Activated T-cell treated with anti-CD3 and anti-CD28 coated beads, Interleukin-2, amount 50 U/mL, for 48 hours (primary cell): Measurements from ENCODE around the gene VAT1L.

Source experiments
- DNase-seq, 2 experiments: peaks; one replicate each; pipeline ENCODE4 v3.0.0-alpha.2; 2020

Gene VAT1L

DNA sequence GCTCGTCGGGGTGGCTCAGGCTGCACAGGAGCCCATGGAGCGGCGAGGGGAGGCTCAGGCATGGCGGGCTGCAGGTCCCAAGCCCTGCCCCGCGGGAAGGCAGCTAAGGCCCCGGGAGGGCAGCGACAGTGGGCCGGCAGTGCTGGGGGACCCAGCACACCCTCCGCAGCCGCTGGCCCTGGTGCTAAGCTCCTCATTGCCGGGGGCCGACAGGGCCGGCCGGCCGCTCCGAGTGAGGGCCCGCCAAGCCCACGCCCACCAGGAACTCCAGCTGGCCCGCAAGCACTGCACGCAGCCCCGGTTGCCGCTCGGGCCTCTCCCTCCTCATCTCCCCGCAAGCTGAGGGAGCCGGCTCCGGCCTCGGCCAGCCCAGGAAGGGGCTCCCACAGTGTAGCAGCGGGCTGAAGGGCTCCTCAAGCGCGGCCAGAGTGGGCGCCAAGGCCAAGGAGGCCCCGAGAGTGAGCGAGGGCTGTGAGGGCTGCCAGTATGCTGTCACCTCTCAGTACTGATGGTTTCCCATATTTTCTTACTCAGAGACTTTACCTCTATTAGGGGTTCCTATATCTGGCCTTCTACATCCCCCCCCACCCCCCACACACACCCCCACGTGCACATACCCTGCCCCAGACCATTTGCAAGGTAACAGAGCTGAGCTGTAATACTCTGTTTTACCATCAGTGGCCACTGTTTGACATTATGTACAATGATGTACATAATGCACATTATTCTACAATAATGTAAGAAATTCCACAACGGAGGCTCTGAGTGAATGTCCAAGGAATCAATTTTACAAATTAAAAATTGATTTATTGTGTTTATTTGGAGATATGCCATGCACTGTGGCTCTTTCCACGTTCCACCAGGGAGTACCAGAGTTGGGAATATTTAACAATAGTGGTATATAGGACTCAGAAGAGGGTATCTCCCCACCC, 3.7 kb upstream of the VAT1L start:
- no peak for DNase-seq

DNA sequence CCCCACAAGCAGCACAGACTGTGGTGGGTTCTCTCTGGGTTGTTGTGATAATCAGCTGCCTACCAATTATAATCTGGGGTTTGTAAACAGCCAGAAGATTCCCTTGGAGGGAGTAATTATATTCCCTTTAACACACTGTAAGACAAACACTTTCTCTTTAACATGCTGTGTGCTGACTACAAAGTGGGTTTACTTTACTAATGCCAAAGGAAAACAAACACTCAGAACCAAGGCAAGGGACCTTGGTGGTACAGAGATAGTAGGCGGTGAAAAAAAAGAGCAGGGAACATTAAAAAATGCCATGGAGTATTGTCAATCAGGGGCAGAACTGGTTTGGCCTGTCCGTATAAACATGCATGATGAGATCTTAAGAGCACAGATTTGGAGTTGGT, 3.0 kb upstream of the VAT1L start:
- no peak for DNase-seq

DNA sequence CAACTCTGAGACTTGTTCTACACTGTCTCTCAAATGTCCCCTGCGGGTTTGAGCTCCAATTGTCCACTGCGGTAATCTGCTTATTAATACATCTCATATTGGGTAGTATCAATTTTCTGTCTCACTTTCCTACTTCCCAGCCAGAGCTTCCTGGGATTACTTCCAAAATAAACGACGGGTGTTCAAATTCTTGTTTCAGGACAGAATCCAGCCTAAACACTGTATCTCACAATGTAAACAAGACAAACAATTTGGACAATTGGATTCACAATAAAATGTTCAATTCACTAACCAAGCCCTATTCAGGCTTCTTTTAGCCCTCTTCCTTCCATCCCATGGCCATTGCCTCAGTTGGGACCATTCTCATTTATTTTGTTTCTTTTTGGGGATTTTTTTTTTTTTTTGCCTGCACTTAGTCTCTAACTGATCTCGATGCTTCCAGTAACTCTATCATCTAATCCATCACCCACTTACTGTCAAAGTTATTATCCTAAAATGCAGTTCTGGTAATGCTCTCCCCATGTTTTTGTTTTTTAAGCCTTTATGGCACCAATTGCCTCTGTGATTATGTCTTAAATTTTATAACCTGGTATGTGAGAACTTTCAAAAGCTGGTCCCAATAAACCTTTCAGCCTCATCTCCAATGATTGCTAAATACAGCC, 2.0 kb upstream of the VAT1L start:
- DNase-seq: no peak

DNA sequence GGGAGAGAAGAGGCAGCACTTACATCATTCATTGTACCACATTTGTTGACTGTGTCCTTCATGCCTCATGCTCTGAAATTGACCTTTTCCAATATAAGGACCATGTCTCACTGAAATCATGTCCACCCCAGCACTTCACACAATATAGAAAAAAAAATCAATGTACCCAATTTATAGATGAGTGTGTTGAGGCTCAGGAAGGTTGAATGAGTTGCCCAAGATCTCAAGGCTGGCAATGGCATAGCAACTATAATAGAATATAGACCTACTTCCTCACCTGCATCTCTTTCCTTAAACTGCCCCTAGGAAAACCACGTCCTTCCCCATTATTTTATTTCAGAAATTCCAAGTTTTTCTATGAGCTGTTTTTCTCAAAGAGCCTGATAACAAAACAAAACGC, 912 bp upstream of the VAT1L start:
- DNase-seq: no peak

DNA sequence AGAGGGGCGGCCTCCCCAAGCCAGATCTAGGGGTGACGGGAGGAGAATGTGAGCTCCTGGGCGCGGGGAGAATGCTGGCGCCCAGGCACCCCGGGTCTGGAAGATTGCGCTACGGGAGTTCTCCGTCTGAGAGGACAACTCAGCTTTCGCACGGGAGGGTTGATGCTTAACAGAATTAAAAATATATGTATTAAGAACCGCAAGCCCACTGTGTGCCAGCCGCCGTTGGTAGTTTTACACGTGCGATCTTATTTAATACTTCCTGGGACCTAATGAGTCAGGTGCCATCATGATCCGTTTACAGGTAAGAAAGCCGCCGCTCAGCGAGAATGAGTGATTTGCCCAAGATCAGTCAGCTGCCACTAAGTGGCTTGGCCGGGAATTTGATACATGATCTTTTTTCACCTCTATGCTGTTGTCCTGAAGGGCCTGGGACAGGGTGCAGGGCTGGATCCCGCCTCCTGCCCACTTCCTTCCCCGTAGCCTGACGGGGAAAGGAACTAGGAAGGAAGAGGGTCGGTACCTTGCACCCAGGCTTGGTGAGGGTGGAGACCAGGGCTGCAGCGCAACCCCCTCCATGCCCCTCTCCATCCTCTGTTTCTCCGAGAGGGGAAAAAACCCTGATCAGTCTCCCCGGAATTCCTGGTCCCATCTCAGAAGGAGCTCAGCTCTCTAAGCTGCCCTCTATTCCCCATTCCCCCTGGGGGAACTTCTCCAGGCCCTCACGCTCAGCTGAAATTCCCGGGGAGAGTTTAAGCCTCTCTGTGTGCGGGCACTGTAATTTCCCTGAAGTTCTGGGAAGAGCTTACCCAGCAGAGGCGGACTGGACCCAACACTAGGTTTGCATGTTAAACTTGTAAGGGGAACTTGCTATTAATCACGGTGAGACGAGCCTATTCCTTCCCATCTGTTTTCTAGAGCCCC, 983 bp downstream of the VAT1L start:
- DNase-seq: peak; percentile 19

DNA sequence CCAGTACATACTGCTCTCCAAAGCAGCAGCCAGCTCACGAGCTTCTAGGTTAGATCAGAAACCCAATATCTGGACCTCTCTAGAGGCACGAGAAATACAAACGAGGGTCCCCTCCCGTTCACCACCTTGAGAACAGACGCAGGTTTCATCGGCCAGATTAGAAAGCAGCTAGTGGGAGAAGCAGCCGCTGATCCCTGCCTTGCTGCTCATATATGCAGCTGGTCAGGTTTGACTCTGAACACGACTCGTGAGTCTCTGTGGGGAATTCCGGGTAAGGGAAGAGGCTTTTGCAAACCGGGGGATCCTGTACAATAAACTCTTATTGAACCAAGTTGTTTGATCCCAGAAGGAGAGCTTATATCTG, 1.6 kb downstream of the VAT1L start:
- DNase-seq: no peak

DNA sequence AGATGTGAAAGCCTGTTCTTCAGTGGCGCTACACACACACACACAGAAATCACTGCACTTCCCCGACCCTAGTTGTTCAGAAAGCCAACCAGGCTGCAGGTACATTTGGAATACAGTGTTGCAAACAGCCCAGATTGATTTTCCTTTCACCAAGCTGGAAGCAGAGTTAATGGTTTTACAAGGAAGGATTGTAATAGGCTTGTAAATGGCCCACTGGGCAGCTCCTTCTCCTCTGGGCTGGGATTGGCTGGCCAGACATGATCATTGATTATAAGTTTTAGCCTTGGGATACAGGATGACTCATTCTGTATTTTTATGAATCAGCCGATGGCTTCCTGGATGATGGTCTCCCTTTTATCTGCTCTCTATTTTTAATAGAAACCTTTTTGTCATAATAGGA, 2.5 kb downstream of the VAT1L start:
- no peak for DNase-seq

DNA sequence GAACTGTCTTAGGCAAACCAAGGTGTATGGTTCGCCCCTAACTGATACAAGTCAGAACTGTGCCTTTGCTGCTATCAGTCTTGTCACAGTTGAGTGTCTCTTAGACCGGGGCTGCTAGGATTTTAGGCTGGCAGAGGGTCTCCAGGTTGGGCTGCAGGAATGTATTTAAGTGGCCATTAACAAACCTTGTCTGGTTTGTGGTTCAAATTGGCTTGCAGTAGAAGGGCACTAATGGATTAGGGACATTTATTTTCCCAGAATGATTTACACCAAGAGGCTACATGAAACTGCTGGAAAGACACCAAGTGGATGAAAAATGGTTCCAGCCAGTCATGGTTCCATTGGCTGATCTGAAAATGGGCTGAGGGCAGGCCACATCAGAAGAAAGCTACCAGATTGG, 5.1 kb downstream of the VAT1L start:
- DNase-seq: no peak

DNA sequence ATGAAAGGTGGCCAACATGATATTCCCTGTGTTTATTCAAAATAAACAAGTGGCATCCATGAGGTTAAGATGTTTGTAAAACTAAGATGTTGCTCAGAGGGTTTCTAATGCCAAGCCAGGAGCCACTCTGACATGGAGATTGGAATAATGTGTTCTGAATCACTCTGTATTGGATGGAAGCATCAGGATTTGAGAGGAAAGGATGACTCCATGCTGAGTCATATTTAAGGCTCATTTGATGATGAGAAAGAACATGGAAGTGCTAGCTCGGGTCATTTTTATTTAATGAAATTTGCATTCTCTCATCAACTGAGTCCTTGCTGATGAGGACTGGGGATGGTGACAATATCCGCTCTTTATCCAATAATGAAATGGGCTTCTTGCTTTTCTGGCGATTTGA, 6.2 kb downstream of the VAT1L start:
- DNase-seq: no peak

DNA sequence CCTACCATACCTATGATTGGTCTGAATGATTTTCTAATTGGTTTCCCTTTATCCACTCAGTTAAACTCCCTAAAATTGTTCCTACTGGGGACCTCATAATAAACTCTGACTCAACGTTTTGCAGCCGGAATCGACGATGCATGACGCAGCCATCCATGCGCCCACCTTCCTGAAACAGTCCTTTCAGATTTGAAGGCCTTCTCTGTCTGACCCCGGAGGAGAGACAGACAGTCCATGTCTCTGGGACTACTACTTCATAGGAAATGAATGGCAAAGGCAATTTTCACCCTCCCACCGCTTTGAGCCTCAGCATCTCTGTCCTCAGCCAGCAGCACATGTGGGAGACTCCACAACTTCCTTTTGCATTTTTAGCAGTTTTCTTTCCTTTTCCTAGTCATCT, 13.5 kb downstream of the VAT1L start:
- DNase-seq: no peak

DNA sequence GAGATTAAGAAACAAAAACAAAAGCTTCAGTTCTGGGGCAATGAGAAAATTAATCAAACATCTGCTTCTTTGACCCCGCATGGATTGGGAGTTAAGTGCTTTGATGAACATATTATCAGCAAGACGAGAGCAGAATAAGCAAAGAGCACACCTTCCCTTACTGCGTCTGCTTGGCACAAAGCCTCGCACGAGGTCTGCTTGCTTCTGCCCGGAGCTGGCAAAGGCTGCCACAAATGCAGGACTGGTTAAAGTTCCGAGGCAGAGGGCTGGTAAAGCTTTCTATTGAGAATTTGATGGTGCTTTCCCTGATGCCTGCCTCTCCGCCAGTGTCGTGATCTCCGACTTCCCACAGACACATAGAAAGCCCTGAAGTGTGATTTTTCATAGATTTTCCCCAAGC, 17.0 kb downstream of the VAT1L start:
- DNase-seq: no peak

DNA sequence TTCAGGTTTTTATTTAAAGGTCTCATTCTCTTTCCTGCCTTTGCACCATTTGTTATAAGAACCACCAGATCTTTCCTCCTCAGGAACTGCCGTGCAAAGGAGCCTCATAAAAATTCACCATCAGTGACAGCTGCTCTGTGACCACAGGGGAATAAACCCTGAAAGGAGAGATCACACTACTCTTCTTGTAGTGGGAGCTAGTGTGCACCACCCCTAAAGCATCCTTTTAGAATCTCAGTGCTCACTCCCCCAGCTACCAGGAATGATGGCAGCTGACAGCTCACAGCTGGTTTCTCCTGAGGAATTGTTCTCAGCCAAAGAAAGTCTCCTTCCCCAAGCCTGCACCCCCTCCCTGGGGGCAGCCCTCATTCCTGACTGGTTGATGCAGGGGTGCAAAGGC, 18.7 kb downstream of the VAT1L start:
- DNase-seq: no peak

DNA sequence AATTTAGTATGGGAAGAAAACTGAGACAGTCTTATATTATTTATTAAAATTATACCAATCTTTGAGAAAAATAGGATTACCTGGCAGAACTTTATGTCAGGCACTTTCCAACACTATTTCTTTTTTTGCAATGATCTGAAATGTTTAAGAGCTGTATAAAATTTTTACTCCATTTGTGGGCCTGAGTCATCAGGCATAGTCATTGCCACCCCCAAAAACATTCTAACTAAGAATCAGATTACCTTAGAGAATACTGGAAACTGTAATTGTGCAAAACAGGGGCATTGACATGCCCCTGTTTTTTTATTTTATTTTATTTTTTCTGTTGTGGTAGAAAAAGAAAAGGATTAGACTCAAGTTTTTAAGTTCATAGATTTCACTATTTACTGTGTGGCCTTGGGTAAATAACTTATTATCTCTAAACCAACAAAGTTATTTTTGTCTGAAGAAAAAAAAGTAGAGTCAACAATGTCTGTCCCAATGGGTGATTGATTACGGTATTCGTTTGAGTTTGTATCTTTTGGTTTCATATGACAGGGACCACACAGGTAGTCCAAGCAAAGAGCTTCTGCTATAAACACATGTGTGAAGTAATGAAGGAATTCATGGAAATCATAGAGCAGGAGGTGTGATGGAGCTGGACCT, 24.6 kb downstream of the VAT1L start:
- no peak for DNase-seq

DNA sequence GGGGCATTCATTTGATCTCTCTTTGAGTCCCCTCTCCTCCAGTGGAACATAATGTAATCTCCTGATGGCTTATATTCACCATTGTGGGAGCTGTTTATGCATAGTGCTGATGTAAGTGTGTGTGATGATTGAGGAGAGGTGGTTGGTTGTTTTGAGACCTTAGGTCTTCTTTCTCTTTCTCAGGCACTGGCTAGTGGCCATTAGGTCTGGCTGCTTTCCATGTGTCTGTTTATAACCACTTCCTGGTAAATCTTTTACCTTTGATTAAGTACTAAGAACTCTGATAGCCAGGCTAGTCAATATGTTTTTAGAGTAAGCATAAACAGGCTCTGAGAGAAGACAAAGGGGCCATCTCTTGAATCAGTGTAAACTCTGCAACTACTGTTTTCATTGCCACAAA, 27.9 kb downstream of the VAT1L start:
- DNase-seq: no peak

DNA sequence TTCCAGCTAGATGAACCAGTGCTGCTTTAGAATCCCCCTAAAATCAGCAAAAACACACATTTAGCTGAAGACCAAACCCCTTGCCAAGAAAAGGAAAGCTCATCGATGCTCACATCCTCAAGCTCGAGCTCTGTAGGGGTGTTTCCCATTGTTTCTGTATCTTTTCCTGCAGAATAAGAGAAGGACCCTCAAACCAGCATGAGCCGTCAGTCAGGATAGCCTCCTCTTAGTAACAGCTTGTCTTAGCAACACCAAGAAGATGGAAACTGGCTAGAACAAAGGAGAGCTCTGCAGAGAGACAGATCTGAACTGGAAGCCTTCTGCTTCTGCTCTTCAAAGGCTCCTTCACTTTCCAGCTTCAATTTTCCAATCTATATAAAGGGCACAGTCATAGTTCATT, 32.0 kb downstream of the VAT1L start:
- no peak for DNase-seq

DNA sequence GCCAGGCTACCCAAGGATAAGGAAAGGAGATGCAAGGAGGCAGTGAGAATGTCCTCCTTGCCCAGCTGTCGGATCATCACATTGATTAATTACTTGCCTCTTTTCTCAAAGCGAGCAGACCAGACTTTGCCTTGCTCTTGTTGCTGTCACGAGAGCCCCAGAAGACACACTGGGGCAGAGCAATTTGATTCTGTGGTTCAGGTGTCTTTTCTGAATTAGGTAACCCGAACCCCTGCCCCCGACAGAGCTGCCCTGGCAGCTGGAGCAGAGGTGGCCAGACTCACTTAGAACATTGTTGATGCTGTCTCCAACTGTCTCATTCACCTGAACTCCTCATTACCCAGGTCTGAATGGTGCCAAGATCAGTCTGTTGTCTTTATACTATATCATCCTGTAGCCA, 34.3 kb downstream of the VAT1L start:
- DNase-seq: no peak

DNA sequence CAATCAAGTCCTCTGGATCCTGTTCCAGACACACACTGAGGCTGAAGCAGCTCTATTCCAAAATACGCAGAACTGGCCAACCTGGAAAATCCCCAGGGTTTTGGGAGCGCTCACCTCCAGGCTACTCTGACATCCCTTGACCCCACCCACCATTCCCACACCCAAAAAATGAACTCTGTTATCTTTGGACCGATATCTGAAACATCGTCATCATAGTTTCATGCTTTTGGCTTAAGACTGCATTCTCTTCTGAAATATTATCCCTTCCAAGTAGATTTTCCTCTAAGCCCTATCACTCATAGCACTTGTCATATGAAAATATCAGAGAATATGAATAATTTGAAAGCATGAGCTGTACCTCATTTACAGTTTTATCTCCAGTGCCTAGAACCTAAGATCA, 34.7 kb downstream of the VAT1L start:
- DNase-seq: no peak

DNA sequence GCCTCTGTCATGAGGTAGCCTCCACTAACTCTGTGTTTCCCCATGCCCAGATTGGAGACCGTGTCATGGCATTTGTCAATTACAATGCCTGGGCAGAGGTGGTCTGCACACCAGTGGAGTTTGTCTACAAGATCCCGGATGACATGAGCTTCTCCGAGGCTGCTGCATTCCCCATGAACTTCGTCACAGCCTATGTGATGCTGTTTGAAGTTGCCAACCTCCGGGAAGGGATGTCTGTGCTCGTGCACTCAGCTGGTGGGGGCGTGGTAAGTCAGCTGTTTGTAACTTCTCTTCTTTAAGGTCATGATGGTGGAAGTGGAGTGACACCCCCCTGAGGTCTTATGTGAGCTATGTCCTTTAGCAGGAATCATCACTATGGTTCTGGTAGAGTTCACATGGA, 36.8 kb downstream of the VAT1L start:
- DNase-seq: no peak

DNA sequence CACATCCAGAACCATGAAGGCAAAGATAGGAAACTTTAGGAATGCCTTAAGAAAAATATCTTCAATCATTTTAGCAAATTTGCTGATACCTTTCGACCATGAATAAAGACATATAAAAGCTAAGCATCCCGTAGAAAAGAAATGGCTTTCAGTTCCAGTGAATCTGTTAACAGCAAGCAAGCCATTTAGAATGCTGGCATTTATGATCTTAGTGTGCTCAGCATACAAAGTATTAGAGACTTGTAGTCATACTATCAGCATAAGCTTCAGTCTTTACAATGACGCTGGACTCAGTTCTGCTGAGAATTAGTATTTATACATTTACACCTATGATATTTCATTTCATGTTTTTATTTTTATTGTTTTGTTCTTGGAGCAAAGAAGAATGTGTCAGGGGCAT, 38.7 kb downstream of the VAT1L start:
- no peak for DNase-seq

DNA sequence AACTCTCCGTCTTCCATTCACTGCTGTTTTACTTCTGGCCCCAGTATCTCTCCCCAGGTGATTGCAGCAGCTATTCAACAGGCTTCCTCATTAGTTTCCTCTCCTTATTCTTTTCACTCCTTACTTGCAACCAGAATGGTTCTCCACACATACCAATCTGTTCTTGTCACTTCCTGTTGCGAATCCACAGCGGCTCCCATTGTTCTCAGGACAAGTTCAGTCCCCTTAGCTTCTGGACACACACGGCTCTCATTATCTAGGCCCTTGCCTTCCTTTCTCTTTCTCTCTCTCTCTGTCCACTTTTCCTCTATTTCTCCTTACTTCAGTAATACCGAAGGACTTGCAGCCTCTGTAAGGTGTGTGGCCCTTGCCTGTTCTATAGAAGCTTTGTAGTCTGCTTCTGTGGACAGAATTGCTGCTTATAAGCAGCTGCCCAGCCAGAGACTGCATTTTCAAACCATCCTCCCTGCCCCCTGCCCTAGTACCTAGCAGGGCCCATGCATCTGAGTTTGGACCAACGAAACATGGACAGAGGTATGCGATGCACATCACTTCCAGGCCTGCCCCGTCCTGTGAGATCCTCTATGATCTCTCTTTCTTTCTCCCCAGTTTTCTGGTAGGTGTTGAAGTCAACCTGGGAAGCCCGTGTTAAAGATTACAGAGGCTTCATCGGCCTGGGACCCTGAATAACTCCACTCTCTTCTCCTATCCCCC, 45.7 kb downstream of the VAT1L start:
- no peak for DNase-seq

DNA sequence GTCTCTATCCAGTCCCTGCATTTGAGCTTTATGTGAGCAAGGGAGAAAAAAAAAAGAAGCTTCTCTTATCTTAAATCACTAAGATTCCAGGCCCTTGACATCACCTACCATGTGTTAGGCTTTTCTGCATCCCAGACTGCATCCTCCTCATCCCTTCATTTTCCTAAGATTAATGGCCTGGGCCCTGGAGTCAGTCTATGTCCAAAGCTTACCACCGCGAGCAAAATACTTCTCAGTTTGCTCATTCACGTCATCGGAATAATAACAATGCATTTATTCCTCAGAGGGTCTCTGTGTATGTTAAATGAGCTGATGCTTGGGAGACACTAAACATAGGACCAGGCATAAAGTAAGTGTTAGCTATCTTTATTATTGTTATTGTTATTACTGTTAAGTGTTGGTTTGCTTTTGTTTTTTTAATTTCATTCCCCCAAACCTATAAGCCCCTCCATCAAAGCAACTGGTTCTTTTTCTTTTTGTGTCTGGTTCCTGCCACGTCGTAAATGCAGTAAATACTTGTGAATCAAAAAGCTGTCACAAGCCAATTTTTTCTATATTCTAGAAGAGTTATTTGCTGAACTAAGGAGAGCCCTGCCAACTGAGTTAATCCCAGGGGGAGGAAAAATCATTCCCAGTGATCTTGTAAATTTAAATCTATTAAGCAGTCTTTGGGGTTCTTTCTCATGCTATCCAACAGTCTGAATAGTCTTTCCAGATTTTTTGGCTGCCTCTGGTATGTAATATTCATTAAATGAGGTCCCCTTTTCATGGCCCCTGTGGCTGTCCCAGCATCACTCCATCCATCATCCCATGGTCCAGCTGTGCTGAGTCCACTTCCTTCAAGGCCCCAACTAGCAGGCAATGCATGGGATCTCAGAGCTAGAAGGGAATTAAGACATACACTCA, 46.5 kb downstream of the VAT1L start:
- no peak for DNase-seq
